Adrenal gland (tissue), 5 donors: ENCODE results near the gene RPS8.

Source experiments
- CTCF ChIP-seq, 6 experiments: fragments of 450-650 bp in 4 of 6; fragments of 200-600 bp in 2 of 6; sonication (generic) in 1 of 6; IDR thresholded peaks; 1 replicate in 5 of 6; 2 replicates in 1 of 6; pipeline versions ENCODE4 v1.5.1 to v1.8.0; 2016 to 2021; ENCODE audit warnings: antibody characterized with exemption in 6 of 6, mild to moderate bottlenecking in 2 of 6, moderate library complexity in 1 of 6
- POLR2A ChIP-seq, 2 donors: fragments of 450-650 bp; IDR thresholded peaks; one replicate each; pipeline ENCODE4 v1.6.1; 2017; ENCODE audit warnings: antibody characterized with exemption in 2 of 2, mild to moderate bottlenecking in 2 of 2, moderate library complexity in 1 of 2
- donor health status: DM: no; HTN: no; CAD: no.

DNA sequence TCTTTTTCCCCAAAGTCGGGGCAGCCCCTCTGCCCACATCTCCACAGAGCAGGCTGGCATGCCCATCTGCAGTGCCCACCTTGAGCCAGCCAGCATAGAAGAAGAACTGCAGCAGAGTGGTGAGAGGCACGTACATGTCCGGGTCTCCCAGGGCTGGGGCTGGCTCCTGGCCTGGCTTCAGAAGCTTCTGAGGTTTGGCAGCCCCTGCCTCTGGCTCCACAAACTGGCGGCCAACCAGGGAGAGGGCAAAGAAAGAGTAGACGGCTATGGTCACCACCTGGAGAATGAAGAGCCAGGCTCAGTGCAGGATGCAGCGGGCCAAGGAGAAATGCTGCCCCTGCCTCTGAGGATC lies 9.7 kb downstream of the RPS8 start:
- TF ChIP-seq POLR2A (IDR thresholded peaks at IDR 0.05) = no peak
- no peak for TF ChIP-seq CTCF (IDR thresholded peaks at IDR 0.05)
